ENCODE results near the gene ANKRD9. TPM values are rescaled to one million over a fixed set of nuclear protein-coding genes. Genes with fewer than 3 reads are reported as not detected.

Gene ANKRD9
- total RNA-seq, result 10 to 100 TPM in 6 of 7 donors, 1 to 10 TPM in 1; 8.6 to 24.0 (median 15.7) TPM
- 1 to 10 TPM; 2.2 to 4.9 (median 2.3) TPM for polyA plus RNA-seq
- long read RNA-seq, donor 1, full-length matches to known transcripts, result 22 of 22 reads
- long read RNA-seq, donor 1, partial matches to known transcripts, result 0 of 22 reads
- long read RNA-seq, donor 1, other reads (novel, unspliced or antisense), result 0 of 22 reads
- long read RNA-seq, donor 2, full-length matches to known transcripts, result 25 of 25 reads
- long read RNA-seq, donor 2, partial matches to known transcripts, result 0 of 25 reads
- long read RNA-seq, donor 2, other reads (novel, unspliced or antisense), result 0 of 25 reads

- intact Hi-C loops (cut with DNase I; ENCODE audit: low total_unique reads), result no loop called here
- peak within 1 kb of the TSS; percentile 43 to 89 (median 68) for H3K4me3 ChIP-seq
- no peak for TF ChIP-seq POLR2A (IDR thresholded peaks at IDR 0.05)
- TF ChIP-seq POLR2AphosphoS5 (IDR thresholded peaks at IDR 0.05), result peak in 2 of 3 donors; percentile 66 to 73
- peak in 1 of 11 experiments; percentile 6 for TF ChIP-seq CTCF (IDR thresholded peaks at IDR 0.05 in 8 of 11, conservative IDR thresholded peaks at IDR 0.05 in 3 of 11)
- H3K27ac ChIP-seq, result peak within 1 kb of the TSS; percentile 53 to 82 (median 76)
- WGBS, 5 donors, result 1 to 2% (median 1%) methylated on average over 49 to 91 of the region's 91 CpGs
- no peaks in the 10 kb centered on the region for H3K9me3 ChIP-seq
- peaks cover 0 to 2% (median 0%) of the 10 kb centered on the region in 7 donors for H3K27me3 ChIP-seq (replicated peaks in 1 of 7)
- H3K4me1 ChIP-seq, result peaks cover 0 to 33% (median 21%) of the 10 kb centered on the region in 6 donors
- DNase-seq, result peak; percentile 95
- peaks cover 0 to 21% (median 0%) of the 10 kb centered on the region in 6 donors for H3K36me3 ChIP-seq
These were observed at the start of gene ANKRD9 for GRCh38 chr14:102509746-102510615. Gene ANKRD9, minus strand, starts transcription at chr14:102509776. Its CDS starts 1,887 bp downstream, at chr14:102507889.

- H3K36me3 ChIP-seq, result no peaks in the 10 kb centered on the region
- WGBS, 5 donors, result 65 to 81% (median 70%) methylated on average over 4 of the region's 4 CpGs
- TF ChIP-seq CTCF (IDR thresholded peaks at IDR 0.05 in 8 of 11, conservative IDR thresholded peaks at IDR 0.05 in 3 of 11), result no peak
- no peak for TF ChIP-seq POLR2A (IDR thresholded peaks at IDR 0.05)
- no peak for TF ChIP-seq POLR2AphosphoS5 (IDR thresholded peaks at IDR 0.05)
These were observed 49.0 kb upstream of the ANKRD9 start for GRCh38 chr14:102558556-102558955.

GRCh38 chr14:102557434-102558226 is 48.1 kb upstream of the ANKRD9 start:
- Histone ChIP-seq H3K4me1 (peaks cover 0 to 38% (median 17%) of the 10 kb centered on the region in 6 donors), H3K9me3 (no peaks in the 10 kb centered on the region), H3K36me3 (no peaks in the 10 kb centered on the region), H3K4me3 (no peak overlapping the region), H3K27ac (no peak overlapping the region), H3K27me3 (replicated peaks in 1 of 7) (no peaks in the 10 kb centered on the region)
- TF ChIP-seq POLR2AphosphoS5 (IDR thresholded peaks at IDR 0.05), result no peak
- no peak for TF ChIP-seq POLR2A (IDR thresholded peaks at IDR 0.05)
- no peak for TF ChIP-seq CTCF (IDR thresholded peaks at IDR 0.05 in 8 of 11, conservative IDR thresholded peaks at IDR 0.05 in 3 of 11)
- WGBS, 5 donors, result 80 to 94% (median 89%) methylated on average over 9 to 12 of the region's 12 CpGs
- no peak for DNase-seq
- intact Hi-C loops (cut with DNase I; ENCODE audit: low total_unique reads), result no loop called here

More at GRCh38 chr14:102558556-102558955, 49.0 kb upstream of the ANKRD9 start:
- H3K27ac ChIP-seq, result no peak overlapping the region
- peaks cover 0 to 1% (median 0%) of the 10 kb centered on the region in 8 donors for H3K9me3 ChIP-seq
- DNase-seq, result no peak
- intact Hi-C loops (cut with DNase I; ENCODE audit: low total_unique reads), result no loop called here
- H3K27me3 ChIP-seq (replicated peaks in 1 of 7), result no peaks in the 10 kb centered on the region
- H3K4me3 ChIP-seq, result no peak overlapping the region
- peaks cover 0 to 38% (median 17%) of the 10 kb centered on the region in 6 donors for H3K4me1 ChIP-seq

Data from spleen (tissue), 13 donors.